NT2/D1 (cell line): ENCODE results near the gene CPNE5.

Source experiments
- SUZ12 ChIP-seq: IDR thresholded peaks from 2 replicates; pipeline ENCODE4 v1.6.1; 2011; ENCODE audit not compliant: insufficient read length, insufficient read depth; ENCODE audit errors: extremely low read depth
- YY1 ChIP-seq: IDR thresholded peaks from 2 replicates; pipeline ENCODE4 v1.6.1; 2011; ENCODE audit not compliant: insufficient read length, insufficient read depth
- ZNF274 ChIP-seq: IDR thresholded peaks from 2 replicates; pipeline ENCODE4 v1.6.1; 2011; ENCODE audit warnings: mild to moderate bottlenecking, low read depth, low read length

- TF ChIP-seq ZNF274 (no peak), YY1 (no peak), SUZ12 (no peak)
Observed at GRCh38 chr6:36855750-36856149, 16.5 kb upstream of the CPNE5 start.
